ENCODE results near the gene NPIPB13.
"Not testable (repeated sequence)": the region's sequence is repeated elsewhere in the genome, so short reads cannot be mapped to it uniquely, and the experiment has no call there.

NPIPB13 gene

DNA sequence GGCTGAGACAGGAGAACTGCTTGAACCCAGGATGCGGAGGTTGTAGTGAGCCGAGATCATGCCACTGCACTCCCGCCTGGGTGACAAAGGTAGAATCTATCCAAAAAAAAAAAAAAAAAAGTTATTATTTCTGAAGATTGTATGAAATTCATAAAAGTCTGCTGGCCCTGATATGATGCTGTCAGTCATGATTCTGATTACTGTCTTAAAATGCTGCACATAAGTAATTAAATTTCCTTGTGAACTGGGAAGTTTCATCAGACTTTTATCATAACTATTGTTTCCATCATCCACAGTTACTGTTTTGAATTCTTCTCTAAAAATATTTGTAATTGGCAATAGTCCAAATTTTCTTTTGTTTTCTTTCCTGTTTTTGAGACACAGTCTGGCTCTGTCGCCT, at the start of gene NPIPB13:
Gene NPIPB13 (minus strand): TSS at position 101 of the 400 bp plus-strand sequence. CDS start 2,906 bp downstream, outside the sequence.
- DNase-seq, result not testable (repeated sequence)

DNA sequence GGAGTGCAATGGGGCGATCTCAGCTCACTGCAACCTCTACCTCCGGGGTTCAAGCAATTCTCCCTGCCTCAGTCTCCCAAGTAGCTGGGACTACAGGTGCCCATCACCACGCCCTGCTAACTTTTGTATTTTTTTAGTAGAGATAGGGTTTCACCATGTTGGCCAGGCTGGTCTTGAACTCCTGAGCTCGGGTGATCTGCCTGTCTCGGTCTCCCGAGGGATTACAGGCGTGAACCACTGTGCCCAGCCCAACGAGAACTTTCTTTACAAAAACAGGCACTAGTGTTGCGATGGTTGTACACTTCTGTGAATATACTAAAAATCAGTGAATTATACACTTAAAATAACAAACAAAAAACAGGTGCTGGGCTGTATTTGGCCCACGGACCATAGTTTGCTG, 34.1 kb upstream of the NPIPB13 start:
- DNase-seq, result not testable (repeated sequence)

- not testable (repeated sequence) for DNase-seq
Measured at GRCh38 chr16:30278523-30278922, 30.2 kb upstream of the NPIPB13 start.

DNA sequence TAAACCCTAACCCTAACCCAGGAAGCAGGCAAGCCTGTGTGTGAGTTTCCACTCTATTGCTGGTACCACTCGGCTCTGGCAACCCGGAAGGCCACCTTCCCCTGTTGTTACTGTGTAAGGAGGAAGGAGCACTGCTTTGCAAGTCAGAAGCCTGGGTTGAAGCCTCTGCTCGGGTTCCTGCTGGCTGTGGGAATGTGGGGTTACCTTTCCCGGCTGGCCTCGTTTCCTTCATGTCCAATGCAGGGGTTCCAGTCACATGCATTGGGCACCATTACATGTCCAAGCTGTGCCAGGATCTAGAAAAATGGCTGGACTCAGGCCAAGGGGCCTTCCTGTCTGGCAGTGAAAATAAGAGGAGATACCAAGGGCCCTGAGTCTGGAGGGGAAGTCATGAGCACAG, 31.2 kb downstream of the NPIPB13 start:
- not testable (repeated sequence) for DNase-seq

- DNase-seq, result not testable (repeated sequence)
Measured at GRCh38 chr16:30211414-30211813, 36.9 kb downstream of the NPIPB13 start.

GRCh38 chr16:30209032-30209431, 39.2 kb downstream of the NPIPB13 start:
- DNase-seq, result not testable (repeated sequence)

DNA sequence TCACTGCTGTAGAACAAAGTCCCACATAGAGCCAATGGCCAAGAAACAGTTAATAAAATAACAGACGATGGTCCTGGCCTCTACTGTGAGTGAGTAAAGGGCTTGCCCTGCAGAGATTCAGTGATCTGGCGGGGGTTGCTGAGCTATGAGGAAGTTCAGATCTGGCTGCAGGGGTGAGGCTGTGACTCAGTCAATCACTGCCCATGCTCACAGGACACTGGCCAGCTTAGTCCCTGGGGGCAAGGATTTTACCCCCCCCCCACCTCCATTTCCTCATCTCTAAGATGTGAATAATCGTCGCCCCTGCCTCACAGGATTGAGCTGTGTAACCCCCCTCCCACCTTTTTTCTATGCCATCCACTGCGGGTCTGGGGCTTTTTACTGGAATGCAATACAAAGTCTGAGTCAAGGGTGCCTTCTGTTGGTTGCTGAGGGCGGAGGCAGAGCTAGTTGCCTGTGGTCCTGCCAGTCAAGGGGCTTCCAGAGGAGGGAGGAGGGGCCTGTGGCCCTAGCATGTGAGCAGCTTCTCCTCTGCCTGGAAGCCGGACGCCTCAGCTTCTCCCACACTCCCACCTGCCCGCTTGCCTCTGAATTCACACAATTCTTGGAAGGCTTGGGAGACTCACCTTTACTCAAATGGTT, 41.1 kb downstream of the NPIPB13 start:
- DNase-seq, result not testable (repeated sequence)

DNA sequence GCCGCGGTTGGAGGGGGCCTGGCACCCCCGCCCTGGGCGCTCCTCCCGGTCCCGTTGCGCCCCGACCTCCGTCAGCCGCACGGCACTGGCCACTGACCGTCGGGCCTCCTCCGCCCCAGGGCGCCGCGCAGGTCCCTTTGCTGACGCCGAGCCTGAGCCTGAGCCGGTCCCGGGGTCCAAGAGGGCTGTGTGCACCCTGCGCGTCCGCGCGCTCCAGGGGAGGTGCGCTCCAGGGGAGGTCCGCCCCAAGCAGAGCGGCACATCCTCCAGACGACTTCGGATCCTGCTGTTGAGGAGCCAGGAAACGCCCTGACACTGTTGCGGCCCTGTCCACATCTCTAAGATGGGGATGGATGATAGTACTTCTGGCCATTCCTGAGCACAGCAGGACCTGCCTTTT, 42.0 kb downstream of the NPIPB13 start:
- DNase-seq, result not testable (repeated sequence)

DNA sequence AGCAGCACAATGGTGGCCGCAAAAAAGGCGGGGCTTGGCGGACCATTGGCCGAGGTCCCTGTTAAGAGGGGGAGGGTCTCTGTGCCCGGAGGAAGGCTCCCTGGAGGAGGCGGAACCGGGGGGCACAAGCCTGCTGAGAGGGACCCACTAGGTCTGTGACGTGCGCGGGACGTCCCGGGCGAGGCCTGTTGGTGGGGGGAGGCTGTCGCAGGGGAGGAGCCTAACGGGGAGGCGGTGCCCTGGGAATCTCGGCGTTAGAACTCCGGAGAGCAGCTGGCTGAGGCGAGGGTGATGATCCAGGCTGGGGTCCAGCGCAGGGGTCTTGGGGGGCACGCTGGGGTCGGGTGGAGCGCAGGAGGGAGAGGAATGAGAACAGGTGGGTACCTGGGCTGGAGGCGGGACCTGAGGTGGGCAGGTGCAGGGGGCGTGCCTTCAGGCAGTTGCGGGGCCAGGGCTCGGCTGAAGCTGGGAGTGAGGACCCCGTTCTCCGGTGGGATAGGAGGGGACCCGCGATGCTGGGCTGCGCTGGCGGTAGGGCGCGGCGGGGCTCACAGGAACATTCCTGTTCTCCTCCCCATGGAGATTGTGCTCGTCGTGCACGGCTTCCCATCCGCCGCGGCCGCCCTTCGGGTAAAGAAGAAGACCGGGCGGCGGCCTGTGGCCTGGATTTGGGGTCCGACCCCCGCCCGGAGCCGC, 42.6 kb downstream of the NPIPB13 start:
- DNase-seq, result not testable (repeated sequence)

DNA sequence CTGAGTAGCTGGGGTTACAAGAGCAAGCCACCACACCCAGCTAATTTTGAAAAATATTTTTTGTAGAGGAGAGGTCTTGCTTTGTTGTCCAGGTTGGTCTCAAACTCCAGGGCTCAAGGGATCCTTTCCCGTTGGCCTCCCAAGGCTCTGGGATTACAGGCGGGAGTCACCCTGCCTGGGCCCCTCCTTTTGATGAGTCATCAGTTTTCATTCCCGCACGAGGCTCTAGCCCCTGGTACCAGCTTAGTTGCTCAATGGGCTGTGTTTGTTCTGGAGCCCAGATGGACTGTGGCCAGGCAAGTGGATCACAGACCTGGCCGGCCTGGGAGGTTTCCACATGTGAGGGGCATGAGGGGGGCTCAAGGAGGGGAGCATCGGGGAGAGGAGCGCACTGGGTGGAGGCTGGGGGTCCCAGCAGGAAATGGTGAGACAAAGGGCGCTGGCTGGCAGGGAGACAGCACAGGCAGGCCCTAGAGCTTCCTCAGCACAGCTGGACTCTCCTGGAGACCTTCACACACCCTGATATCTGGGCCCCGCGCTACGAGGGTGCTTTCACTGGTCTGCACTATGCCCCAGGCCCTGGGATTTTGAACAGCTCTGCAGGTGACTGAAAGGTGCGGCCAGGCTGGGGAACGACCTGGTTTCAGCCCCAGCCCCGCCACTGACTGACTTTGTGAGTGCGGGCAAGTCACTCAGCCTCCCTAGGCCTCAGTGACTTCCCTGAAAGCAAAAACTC, 48.5 kb downstream of the NPIPB13 start:
- DNase-seq, result not testable (repeated sequence)

- not testable (repeated sequence) for DNase-seq
Measured at GRCh38 chr16:30199049-30199448, 49.2 kb downstream of the NPIPB13 start, which contains the start of gene SULT1A3. Gene SULT1A3 (plus strand): TSS chr16:30199255. CDS start chr16:30200729, 1,474 bp downstream.
